GM19455 (cell line): ENCODE measurements around the gene NKX6-1.

Experiments
- ATAC-seq: cut with Tn5 transposase; IDR thresholded peaks from one replicate; pipeline ENCODE4 v1.9.1; 2021; ENCODE audit not compliant: unreplicated experiment

The NKX6-1 gene

GRCh38 chr4:84498203-84498934, 723 bp downstream of the NKX6-1 start:
- no peak for ATAC-seq

GRCh38 chr4:84497504-84498202, 1.4 kb downstream of the NKX6-1 start:
- no peak for ATAC-seq

GRCh38 chr4:84496706-84497503, 2.2 kb downstream of the NKX6-1 start:
- ATAC-seq: no peak

GRCh38 chr4:84496331-84496705, 2.8 kb downstream of the NKX6-1 start:
- ATAC-seq: no peak

- ATAC-seq: no peak
These were observed 3.3 kb downstream of the NKX6-1 start for GRCh38 chr4:84495794-84496261.

GRCh38 chr4:84495118-84495793, 3.8 kb downstream of the NKX6-1 start:
- ATAC-seq: no peak

- ATAC-seq: no peak
These were observed 4.6 kb downstream of the NKX6-1 start for GRCh38 chr4:84494531-84494930.

GRCh38 chr4:84494076-84494475, 5.0 kb downstream of the NKX6-1 start:
- no peak for ATAC-seq

- no peak for ATAC-seq
These were observed 5.8 kb downstream of the NKX6-1 start for GRCh38 chr4:84493092-84493850.

- no peak for ATAC-seq
These were observed 6.4 kb downstream of the NKX6-1 start for GRCh38 chr4:84492737-84493091.

GRCh38 chr4:84492290-84492689, 6.8 kb downstream of the NKX6-1 start:
- no peak for ATAC-seq

- no peak for ATAC-seq
These were observed 7.6 kb downstream of the NKX6-1 start for GRCh38 chr4:84491481-84491880.

- no peak for ATAC-seq
These were observed 8.4 kb downstream of the NKX6-1 start for GRCh38 chr4:84490663-84491062.

GRCh38 chr4:84484236-84484635, 14.9 kb downstream of the NKX6-1 start:
- no peak for ATAC-seq

- ATAC-seq: no peak
These were observed 15.4 kb downstream of the NKX6-1 start for GRCh38 chr4:84483688-84484087.

- no peak for ATAC-seq
These were observed 16.2 kb downstream of the NKX6-1 start for GRCh38 chr4:84482564-84483563.

GRCh38 chr4:84481860-84482245, 17.2 kb downstream of the NKX6-1 start:
- no peak for ATAC-seq

- no peak for ATAC-seq
These were observed 17.8 kb downstream of the NKX6-1 start for GRCh38 chr4:84481077-84481859.

GRCh38 chr4:84480082-84480481, 19.0 kb downstream of the NKX6-1 start:
- no peak for ATAC-seq
